Stimulated activated CD4-positive, alpha-beta T cell treated with anti-CD3 and anti-CD28 coated beads, Interleukin-12 subunit alpha, Interleukin-12 subunit beta, amount 100 ng/mL, for 24 hours (primary cell): ENCODE measurements around the gene PLD3.
"Not testable (repeated sequence)": the region's sequence is repeated elsewhere in the genome, so short reads cannot be mapped to it uniquely, and the experiment has no call there.

Source experiments
- DNase-seq, 2 experiments: peaks; one replicate each; pipeline ENCODE4 v3.0.0-alpha.2; 2020; ENCODE audit warnings: low read depth in 2 of 2

Gene PLD3

DNA sequence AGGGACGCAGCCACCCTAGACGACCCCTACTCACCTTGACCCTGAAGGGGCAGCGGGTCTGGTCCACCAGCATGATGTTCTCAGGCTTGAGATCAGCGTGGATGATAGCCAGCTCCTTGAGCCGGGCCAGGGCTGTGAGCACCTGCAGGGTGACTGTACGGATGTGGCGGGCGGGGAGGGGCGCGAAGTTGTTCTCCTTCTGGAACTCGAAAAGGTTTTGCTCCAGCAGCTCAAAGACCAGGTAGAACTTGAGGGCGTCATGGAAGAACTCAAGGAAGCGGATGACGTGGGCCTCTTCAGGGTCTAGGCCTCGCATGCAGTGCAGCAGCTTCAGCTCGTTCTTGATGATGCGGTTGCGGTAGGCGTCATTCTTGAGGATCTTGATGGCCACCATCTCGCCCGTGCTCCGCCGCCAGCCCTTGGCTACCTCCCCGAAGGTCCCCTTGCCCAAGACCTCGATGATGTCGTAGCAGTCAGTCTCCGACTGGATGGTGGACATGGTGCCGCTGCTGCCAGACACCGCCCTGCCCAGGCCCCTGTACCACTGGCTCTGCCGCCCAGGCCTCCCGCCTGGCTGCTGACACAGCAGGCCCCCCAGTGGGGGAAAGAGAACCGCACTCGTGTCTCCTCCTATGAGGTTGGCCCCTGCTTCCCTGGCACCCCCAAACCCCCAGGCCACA, 41.0 kb downstream of the PLD3 start:
- no peak for DNase-seq

DNA sequence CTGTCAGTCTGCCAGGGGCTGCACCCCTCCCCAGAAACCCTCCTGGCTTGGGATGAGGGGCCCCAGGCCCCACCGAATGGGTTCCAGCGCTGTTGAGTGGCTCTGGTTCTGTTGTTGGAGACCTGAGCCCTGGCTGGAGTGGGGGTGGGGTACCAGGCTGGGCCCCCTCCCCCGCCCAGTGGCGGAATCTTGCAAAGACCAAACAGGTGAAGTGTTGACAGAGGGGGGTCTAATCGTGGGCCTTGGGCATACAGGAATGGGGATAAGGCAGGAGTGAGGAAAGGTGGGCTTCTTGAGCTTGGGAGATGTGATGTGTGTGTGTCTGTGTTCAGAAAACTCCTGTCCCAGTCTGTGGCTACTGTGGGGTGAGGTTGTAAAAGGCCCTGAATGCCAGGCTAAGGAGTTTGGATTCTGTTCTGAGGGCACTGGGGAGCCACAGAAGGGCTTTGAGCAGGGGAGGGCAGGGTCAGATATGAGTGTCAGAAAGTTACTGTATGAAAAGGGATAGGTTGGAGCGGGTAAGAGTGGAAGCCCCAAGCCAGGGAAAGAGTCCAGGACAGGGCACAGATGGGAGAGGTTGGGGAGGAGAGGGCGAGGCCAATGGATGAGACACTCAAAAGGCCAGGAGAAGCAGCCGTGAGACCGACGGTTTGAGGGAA, 41.7 kb downstream of the PLD3 start, which contains the start of gene HIPK4:
HIPK4 (minus strand) TSS at position 98 of the 659 bp plus-strand sequence. CDS start 279 bp downstream, outside the sequence.
- no peak for DNase-seq

DNA sequence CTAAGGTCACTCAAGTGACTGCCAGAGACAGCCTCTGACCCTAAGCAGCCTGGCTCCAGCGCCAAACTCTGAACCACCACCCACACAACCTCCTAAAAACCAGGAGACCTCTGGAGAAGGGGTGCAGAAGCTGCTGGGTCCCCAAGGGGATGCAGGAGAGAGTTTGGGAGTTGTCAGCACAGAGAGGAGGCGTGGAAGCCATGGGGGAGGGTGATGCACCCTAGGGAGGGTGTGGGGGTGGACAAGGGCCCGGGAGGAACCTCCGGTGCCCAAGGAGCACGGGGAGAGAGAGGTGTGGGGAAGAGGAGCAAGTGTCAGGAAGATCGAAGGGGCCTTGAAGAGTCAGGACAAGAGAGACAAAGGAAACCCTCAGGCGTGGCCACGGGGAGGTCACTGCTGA, 43.6 kb downstream of the PLD3 start:
- no peak for DNase-seq

DNA sequence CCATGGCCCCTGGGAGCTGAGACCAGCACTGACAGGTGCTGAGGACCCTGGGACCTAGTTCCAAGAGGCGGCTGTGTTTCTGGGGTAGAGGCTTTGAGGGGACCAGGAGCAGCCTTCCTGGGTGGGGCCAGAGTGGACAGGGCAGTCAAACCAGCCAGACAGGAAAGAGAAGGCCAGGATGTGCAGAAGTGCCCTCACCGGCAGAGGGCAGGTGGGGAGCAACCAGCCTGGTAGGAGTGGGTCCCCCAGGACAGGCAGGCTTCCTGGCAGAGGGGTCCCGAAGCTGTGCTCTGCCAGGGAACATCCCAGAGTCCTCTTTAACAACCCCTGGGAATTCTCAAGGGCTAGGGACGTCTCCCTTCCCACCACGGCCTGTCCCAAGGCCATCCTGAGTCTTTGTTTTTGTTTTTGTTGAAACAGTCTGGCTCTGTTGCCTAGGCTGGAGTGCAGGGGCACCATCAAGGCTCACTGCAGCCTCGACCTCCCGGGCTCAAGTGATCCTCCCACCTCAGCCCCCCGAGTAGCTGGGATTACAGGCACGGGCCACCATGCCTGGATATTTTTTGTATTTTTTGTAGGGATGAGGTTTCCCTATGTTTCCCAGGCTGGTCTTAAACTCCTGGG, 44.5 kb downstream of the PLD3 start:
- DNase-seq: no peak

DNA sequence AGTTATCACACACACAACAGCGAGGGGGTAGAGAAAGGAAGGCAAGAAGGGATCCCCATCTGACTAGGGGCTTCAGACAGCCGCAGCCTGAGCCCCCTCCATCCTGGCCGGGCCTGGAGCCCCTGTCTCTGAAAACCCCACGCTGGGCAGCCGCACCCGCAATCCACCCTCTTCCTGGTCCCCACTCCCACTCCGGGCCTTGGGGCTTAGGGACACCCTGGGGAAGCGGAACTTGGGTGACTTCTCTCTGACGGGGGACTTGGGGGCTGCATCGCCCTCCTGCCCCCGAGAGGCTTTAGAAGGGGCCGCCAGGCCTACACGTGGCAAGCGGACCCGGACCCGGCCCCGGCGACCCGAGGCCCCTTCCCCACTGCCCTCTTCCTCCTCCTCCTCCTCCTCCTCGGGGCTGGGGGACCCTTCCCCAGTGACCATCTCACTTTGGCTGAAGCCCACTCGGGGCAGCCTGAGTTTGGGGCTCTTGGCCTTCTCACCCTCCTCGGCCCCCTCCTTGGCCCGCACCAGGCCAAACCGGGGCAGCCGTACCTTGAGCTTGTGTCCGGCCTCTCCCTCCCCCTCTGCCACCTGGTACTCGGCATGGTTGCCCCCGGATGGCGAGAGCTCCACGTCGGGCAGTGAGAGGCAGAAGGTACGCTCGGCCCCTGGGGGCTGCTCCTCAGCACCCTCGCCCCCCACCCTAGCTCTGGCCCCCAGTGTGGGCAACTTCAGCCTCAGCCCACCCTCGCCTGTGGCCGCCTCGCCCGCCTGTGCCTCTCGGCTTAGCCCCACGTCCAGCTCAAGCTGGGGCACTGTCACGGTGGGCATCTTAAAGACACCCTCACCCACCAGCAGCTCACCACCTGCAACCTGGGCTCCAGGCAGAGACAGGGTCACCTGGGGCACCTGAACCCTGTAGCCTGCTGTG, 45.7 kb downstream of the PLD3 start:
- no peak for DNase-seq

DNA sequence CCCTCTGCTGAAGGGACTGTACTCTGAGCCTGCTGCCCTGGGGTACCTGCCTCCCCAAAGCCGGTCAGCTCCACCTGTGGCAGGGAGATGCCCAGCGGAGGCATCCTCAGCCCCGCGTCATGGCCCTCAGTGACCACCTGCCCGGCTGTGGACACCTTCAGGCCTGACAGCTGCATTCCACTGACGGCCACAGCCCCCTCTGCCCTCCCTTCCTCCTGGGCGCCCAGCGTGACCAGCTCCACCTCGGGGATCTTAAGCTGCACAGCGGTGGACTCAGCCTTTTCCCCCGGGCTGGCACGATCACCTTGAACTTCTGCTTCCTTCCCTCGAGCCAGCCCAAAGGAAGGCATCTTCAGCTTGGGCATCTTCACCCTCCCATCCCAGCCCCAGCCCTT, 46.3 kb downstream of the PLD3 start:
- no peak for DNase-seq

DNA sequence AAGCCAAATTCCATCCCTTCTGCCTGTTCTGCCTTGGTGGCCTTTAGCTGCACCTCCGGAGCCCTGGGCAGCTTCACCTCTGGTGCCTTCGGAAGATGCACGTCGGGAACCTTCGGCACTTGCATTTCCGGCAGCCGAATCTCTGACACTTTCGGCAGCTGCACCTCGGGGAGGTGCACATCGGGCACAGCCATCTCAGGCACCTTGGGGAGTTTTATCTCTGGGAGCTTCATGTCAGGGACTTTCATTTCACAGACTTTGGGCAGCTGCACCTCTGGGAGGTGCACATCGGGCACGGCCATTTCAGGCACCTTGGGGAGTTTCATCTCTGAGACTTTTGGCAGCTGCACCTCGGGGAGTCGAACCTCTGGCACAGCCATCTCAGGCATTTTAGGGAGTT, 47.5 kb downstream of the PLD3 start:
- DNase-seq: no peak

DNA sequence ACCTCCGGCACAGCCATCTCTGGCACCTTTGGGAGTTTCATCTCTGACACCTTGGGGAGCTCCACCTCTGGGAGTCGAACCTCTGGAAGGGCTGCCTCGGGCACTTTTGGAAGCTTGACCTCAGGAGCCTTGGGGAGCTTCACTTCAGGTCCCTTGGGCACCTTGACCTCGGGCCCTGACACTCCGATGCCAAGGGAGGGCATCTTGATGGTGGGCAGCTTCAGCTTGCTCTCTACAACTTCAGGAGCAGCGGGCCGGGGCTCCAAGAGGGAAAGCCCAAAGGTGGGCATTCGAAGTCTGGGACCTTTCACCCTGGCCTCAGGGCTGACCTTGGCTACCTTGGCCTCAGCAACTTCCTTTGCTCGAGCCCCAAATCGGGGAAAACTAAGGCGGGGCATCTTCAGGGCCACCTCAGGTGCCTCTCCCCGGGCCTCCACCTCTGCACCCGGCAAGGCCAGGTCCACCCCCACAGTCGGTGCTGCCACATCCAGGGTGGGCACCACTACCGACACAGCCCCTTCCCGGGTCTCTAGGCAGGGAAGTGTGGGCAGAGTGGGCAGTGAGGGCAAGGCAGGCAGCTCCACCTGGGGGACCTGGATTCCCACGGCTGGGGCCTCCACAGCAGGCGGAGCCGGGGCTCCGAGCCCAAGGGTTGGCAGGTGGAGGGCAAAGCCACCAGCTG, 48.5 kb downstream of the PLD3 start:
- DNase-seq: no peak

DNA sequence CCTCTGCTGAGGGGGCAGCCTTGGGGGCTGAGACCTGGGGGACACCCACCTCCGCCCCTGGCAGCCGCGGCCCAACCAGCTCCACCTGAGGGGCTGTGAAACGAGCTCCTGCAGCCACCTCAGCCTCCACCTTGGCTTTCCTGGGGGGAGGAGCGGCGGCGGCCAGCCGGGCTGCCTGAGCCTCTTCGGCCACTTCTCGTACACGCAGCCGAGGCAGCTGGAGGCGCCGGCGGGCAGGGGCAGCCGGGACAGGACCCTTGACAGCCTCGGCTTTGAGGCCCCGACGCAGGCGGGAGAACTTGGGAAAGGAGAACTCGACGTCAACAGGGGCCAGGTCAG, 49.0 kb downstream of the PLD3 start:
- DNase-seq: no peak

DNA sequence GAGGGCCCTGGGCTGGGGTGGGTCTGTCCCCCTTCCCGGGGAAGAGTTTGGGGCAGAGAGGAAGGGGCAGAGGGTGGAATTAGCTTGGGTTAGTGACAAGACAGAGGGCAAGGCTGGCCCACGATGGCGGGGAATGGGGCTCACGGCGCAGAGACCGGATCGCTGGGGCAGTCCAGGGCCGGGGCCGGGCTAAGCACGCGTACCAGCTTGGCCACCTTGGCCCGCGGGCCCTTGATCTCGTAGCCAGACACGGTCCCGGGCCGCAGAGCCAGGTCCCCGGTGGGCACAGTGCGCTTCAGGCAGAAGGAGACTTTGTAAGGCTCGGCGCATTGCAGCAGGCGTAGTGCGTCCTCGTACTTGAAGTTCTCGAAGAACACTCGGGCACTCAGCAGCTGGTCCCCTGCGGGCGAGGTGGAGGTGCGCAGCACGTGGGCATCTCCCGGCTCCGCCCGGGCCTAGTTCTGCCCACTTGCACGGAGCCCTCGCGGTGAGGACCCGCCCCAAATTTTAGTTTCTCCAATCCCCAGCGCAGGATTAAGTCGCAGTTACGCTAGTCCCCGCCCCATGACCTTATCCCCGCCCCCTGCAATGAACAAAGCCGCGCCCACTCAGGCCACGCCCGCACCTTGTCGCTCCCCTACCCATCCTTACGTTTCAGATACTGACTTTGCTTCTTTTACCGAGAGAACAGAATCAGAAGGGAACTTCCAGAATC, 50.1 kb downstream of the PLD3 start:
- DNase-seq: peak; percentile 44 to 69

DNA sequence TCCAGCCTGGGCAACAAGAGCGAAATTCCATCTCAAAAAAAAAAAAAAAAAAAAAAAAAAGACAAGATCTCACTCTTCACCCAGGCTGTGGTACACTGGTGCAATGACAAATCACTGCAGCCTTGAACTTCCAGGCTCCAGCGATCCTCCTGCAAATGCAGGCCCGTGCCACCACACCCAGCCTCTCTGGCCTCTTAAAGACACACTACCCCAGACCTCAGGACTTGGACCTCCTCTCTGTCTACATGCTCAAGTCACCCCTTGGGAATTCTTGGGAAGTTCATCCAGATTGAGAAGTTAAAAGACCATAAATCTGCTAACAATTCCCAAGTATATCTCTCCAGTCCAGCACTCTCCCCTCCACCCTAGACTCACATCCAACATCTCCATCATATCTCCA, 52.1 kb downstream of the PLD3 start:
- DNase-seq: no peak

DNA sequence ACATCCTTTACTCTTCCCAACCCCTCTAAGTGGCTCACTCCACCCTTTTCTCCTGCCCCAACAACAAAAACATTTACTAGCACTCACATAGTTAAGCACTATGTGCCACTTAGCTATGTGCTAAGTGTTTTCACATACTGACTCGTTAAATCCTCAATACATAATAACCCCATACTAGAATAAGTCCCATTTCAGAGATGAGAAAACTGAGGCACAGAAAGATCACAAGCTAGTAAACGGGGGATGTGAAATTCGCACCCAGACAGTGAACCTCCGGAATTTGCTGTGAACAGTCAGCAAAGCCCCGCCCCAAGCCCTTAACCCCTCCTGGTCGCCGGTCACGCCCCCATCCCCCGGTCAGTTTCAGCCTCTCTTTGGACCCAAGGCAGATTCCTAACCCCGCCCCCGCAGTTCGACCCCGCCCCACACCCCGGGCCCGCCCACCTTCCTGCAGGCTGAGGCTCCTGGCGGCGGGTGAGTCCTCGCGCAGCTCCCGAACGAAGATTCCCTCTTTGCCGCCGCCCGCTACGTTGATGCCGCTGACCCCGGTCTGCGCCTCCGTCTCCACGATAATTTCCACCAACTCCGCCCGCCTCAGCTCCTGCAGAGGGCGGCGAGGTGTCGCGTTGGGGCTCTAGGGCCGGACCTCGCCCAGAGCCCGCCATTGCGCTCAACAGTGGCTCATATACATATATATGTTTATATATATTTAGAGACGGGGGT, 54.9 kb downstream of the PLD3 start:
- peak; percentile 53 to 91 for DNase-seq

DNA sequence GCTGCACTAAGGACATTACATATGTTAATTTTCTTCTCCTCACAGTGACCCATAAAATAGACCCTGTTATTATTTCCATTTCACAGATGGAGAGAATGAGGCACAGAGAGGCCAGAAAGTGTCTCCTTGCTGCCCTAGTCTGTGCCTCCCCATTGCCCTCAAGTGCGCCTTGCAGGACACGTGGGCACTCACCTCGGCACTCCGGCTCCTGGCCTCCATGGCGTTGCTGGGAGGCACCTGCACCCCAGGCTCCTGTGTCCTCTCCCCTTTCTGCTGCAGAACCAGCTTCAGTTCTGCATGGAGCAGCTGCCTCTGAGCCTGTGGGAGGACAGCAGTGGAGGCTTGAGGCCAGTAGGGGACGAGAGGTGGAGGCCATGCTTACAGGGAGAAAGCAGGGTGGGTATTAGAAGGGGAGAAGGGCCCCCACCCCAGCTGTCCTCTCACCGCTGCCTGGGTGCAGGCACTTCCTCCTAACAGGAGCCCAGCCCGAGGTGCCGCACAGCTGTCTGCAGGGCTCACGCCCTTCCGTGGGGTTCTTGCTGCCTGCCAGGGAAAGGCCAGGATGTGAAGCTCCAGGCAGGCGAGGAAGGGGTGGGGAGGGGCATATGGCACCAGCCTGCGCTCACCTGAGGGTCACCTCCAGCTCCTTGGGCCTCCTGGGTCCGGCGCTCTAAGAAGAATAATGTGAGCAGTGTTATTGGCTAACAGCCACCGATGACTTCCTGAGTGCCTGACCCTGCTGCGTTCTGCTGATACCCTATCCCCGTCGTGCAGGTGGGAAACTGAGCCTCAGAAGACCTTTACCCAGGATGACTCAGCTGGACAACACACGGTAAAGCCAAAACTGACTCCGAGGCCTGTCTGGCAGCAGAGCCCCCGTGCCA, 59.5 kb downstream of the PLD3 start:
- DNase-seq: no peak

DNA sequence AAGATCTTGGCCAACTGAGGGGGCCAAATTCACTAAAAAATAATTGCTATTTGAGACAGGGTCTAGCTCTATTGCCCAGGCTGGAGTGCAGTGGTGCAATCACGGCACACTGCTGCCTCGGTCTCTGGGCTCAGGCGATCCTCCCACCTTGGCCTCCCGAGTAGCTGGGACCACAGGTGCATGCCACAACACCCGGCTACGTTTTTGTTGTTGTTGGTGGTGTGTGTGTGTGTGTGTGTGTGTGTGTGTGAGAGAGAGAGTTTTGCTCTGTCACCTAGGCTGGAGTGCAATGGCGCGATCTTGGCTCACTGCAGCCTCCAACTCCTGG, 60.1 kb downstream of the PLD3 start:
- DNase-seq: not testable (repeated sequence)

DNA sequence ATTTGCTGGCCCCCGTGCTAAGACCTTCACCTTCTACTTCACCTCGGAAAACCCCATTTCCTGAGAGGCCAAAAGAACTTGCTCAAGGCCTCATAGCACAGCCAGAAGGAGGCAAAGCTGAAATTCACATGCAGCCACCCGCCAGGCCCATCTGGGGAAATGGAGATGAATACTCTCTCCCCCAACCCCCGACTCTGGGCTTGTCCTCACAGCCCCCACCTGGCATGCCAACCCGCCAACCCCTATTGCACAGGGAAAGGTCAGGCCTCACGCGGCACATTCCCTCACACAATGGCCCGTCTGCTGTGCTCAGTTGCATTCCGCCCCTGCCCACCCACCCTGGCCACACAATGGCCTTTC, 61.5 kb downstream of the PLD3 start:
- DNase-seq: no peak

DNA sequence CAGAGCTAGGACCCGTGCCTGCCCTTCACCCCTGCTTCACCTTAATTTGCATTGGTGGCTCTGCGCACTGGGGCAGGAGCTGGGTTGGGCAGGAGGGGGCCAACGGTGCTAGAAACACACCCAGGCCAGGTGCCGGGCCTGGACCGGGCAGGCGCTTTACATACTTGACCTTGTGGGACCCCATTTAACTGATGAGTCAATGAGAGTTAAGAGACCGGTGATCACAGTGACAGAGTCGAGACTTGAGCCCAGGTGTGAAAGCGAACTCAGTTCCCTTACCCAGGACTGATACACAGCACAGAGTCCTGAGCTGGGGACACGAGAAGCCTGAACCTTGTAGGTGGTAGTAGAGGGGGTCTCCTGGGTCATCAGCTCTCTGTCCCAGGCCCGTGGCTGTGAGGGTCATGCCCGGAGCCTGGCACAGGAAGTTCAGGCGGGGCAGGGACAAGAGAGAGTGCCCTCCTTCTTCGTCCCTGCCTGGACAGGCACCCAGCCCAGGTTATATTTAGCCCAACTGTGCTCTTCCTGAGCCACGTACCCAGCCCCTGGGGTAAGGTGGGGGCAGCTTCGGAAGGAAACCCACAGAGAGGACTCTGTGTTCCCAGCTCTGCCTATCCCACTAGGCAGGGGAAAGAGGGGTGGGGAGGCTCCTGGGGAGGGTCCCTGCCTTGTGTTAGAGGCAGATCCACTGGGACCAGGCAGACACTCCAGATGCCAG, 62.8 kb downstream of the PLD3 start:
- DNase-seq: no peak

DNA sequence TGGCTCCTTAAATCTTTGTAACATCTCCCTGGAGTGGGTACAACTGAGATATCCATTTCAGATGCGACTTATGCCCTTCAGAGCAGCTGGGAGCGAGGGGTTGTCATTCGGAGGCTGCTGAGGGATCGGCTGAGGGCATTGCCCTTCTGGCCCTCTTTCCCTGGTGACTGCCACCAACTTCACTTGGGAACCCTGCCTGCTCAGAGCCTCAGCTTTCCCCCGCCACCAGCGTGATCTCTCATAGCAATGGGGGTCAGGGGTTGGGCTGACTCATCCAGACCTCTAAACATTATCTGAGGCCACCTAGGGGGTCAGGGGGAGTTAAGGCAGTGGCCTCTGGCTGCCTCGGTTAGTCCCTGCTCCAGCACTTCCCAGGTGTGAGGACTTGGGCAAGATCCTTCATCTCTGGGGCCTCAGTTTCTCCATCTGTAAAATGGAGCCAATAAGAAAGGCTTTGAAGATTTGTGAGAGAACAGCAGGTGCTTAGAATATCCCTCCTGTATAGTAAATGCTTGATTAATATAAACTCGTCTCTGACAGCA, 63.5 kb downstream of the PLD3 start:
- no peak for DNase-seq

DNA sequence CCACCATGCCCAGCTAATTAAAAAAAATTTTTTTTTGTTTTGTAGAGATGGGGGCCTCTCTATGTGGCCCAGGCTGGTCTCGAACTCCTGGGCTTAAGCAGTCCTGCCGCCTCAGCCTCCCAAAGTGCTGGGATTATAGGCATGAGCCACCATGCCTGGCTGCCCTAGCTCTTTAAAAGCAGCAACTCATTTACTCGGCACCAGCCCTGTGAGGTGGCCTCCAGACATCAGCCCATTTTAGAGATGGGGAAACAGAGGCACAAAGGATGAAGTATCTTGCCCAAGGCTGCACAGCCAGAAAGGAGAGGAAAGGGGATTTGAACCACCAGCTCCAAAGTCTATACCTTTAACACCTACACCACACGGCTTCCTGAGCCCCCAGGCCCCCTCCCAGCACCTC, 64.4 kb downstream of the PLD3 start:
- DNase-seq: no peak
